Stimulated activated memory B cell treated with anti-CD40 and anti-IgM and Interleukin-4, amounts not matched to agents 10 μg/mL and 1 μg/mL and 100 μg/mL, for 72 hours (primary cell): ENCODE data around the gene MYMX.
"Not testable (repeated sequence)": the region's sequence is repeated elsewhere in the genome, so short reads cannot be mapped to it uniquely, and the experiment has no call there.

Experiments used
- ATAC-seq: fragments of 150-1000 bp; cut with Tn5 transposase; 2 replicates; pipeline ENCODE4 v1.10.0; 2021
- H3K27ac Mint-ChIP-seq: one replicate; pipeline ENCODE4 v1.8.0; 2022; ENCODE audit warnings: mild to moderate bottlenecking, mixed read lengths
- H3K27me3 Mint-ChIP-seq: one replicate; pipeline ENCODE4 v1.8.0; 2022; ENCODE audit warnings: mixed read lengths
- H3K36me3 Mint-ChIP-seq: one replicate; pipeline ENCODE4 v1.8.0; 2022; ENCODE audit warnings: mixed read lengths
- H3K4me1 Mint-ChIP-seq: one replicate; pipeline ENCODE4 v1.8.0; 2022; ENCODE audit warnings: mixed read lengths
- H3K4me3 Mint-ChIP-seq: one replicate; pipeline ENCODE4 v1.8.0; 2022; ENCODE audit warnings: mild to moderate bottlenecking, moderate library complexity, mixed read lengths
- H3K9me3 Mint-ChIP-seq: one replicate; pipeline ENCODE4 v1.8.0; 2022; ENCODE audit warnings: mixed read lengths

MYMX gene

DNA sequence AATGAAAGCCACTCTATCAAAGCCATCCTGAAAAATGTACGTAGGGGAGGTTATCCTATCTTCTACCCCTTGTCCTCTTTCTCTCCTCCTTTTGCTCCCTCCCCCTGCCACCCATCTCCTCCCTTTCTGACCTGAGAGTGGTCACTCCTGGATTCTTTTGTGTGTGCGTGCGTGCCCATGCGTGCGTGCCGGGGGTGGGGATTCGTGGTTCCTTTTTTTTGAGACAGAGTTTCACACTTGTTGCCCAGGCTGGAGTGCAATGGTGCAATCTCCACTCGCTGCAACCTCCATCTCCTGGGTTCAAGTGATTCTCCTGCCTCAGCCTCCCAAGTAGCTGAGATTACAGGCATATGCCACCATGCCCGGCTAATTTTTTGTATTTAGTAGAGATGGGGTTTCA lies 14.7 kb downstream of the MYMX start:
- not testable (repeated sequence) for H3K27me3 Mint-ChIP-seq, H3K9me3 Mint-ChIP-seq, H3K27ac Mint-ChIP-seq

GRCh38 chr6:44232676-44233566 lies 16.2 kb downstream of the MYMX start:
- Mint-ChIP-seq H3K27me3 (no peaks in the 10 kb centered on the region), H3K9me3 (no peaks in the 10 kb centered on the region), H3K4me1 (peaks cover 17% of the 10 kb centered on the region), H3K4me3 (no peak overlapping the region), H3K27ac (peak overlapping the region; percentile 34), H3K36me3 (peaks cover 25% of the 10 kb centered on the region)
- no peak for ATAC-seq

More for the DNA sequence above, 14.7 kb downstream of the MYMX start:
- H3K4me1 Mint-ChIP-seq, H3K4me3 Mint-ChIP-seq, ATAC-seq: not testable (repeated sequence)
- peaks cover 25% of the 10 kb centered on the region for H3K36me3 Mint-ChIP-seq

- Mint-ChIP-seq H3K9me3 (no peaks in the 10 kb centered on the region), H3K27me3 (no peaks in the 10 kb centered on the region), H3K27ac (peak overlapping the region; percentile 34), H3K4me3 (no peak overlapping the region), H3K4me1 (peaks cover 25% of the 10 kb centered on the region), H3K36me3 (peaks cover 25% of the 10 kb centered on the region)
- no peak for ATAC-seq
Observed at GRCh38 chr6:44233567-44234100, 16.9 kb downstream of the MYMX start.

- H3K9me3 Mint-ChIP-seq = no peaks in the 10 kb centered on the region
- H3K27me3 Mint-ChIP-seq = no peaks in the 10 kb centered on the region
- ATAC-seq = no peak
- H3K4me3 Mint-ChIP-seq = no peak overlapping the region
- H3K36me3 Mint-ChIP-seq = peaks cover 25% of the 10 kb centered on the region
- H3K4me1 Mint-ChIP-seq = peaks cover 26% of the 10 kb centered on the region
- no peak overlapping the region for H3K27ac Mint-ChIP-seq
Observed at GRCh38 chr6:44234101-44235025, 17.6 kb downstream of the MYMX start.

- no peak for ATAC-seq
- H3K9me3 Mint-ChIP-seq = no peaks in the 10 kb centered on the region
- H3K27me3 Mint-ChIP-seq = no peaks in the 10 kb centered on the region
- no peak overlapping the region for H3K27ac Mint-ChIP-seq
- peaks cover 26% of the 10 kb centered on the region for H3K4me1 Mint-ChIP-seq
- no peak overlapping the region for H3K4me3 Mint-ChIP-seq
- H3K36me3 Mint-ChIP-seq = peaks cover 25% of the 10 kb centered on the region
Observed at GRCh38 chr6:44235269-44235668, 18.5 kb downstream of the MYMX start.

DNA sequence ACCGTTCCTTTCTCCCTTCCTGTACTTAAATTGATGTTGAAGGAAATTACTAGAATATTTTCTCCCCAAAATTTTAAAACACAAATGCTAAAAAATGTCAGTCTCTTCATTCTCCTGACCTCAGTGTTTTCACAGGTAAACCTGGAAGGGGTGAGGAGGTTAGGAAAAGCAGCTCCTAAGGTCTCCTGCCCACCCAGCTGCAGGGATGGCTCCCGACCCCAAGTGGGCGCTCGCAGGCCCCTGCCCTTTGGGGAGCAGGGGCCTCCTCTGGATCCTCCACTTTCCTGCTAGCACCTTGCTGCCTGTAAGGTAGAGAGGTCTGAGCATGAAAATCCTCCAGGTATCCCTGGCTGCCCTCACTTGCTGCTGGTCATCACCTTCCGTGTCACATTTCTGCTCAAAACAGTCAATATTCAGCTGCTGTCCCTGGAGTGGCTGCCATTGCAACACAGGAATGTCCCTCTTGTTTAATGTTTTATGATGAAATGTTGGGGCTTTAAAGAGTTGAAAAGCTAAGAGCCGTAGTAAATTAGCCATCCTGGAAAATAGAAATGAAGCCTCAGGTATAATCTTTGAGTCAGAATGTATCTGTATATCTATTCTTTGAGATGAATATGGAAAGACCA lies 19.3 kb downstream of the MYMX start:
- no peaks in the 10 kb centered on the region for H3K27me3 Mint-ChIP-seq
- peaks cover 20% of the 10 kb centered on the region for H3K36me3 Mint-ChIP-seq
- no peak overlapping the region for H3K27ac Mint-ChIP-seq
- no peak for ATAC-seq
- peaks cover 26% of the 10 kb centered on the region for H3K4me1 Mint-ChIP-seq
- no peak overlapping the region for H3K4me3 Mint-ChIP-seq
- no peaks in the 10 kb centered on the region for H3K9me3 Mint-ChIP-seq

- Mint-ChIP-seq H3K27ac (peak overlapping the region; percentile 96), H3K4me1 (peaks cover 26% of the 10 kb centered on the region), H3K36me3 (peaks cover 9% of the 10 kb centered on the region), H3K9me3 (no peaks in the 10 kb centered on the region), H3K4me3 (peak overlapping the region; percentile 94), H3K27me3 (no peaks in the 10 kb centered on the region)
- ATAC-seq = peak; percentile 86
Observed at GRCh38 chr6:44237021-44237812, 20.5 kb downstream of the MYMX start.

- H3K27ac Mint-ChIP-seq = peak overlapping the region; percentile 96
- H3K4me3 Mint-ChIP-seq = peak overlapping the region; percentile 94
- H3K4me1 Mint-ChIP-seq = peaks cover 26% of the 10 kb centered on the region
- no peaks in the 10 kb centered on the region for H3K9me3 Mint-ChIP-seq
- peak; percentile 96 for ATAC-seq
- H3K27me3 Mint-ChIP-seq = no peaks in the 10 kb centered on the region
- peaks cover 3% of the 10 kb centered on the region for H3K36me3 Mint-ChIP-seq
Observed at GRCh38 chr6:44237813-44238433, 21.2 kb downstream of the MYMX start.

GRCh38 chr6:44238687-44239350 lies 22.1 kb downstream of the MYMX start:
- no peaks in the 10 kb centered on the region for H3K27me3 Mint-ChIP-seq
- H3K9me3 Mint-ChIP-seq = no peaks in the 10 kb centered on the region
- H3K4me1 Mint-ChIP-seq = peaks cover 21% of the 10 kb centered on the region

GRCh38 chr6:44243345-44243744 lies 26.6 kb downstream of the MYMX start:
- Mint-ChIP-seq H3K4me1 (peaks cover 18% of the 10 kb centered on the region), H3K27ac (no peak overlapping the region), H3K36me3 (peaks cover 16% of the 10 kb centered on the region), H3K27me3 (no peaks in the 10 kb centered on the region), H3K9me3 (no peaks in the 10 kb centered on the region), H3K4me3 (no peak overlapping the region)
- ATAC-seq = no peak

More at GRCh38 chr6:44238687-44239350, 22.1 kb downstream of the MYMX start:
- Mint-ChIP-seq H3K4me3 (peak overlapping the region; percentile 94), H3K27ac (peak overlapping the region; percentile 96), H3K36me3 (no peaks in the 10 kb centered on the region)
- no peak for ATAC-seq

DNA sequence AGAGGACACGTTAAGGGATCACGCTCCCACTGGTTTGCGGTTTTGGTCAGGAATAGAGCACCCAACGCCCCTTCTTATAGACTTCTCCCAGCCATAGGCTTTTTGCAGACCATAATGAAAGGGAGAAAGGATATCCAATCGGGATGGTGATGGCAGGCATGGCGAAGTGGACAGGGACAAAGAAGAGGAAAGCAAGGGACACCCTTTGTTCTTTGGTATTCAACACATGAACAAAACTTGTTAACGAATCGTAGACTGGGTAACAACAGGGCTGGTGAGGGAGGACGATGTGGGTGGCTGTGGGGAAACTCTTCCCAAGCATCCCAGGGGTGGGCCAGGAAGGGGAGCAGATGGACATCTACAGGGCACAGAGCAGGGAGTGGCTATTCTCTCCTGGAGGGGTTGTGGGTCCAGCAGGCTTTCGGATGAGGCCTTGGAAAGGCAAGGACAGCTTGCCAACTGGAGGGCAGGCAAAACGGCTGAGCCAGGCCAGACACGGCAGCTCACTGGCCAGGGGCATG lies 28.7 kb downstream of the MYMX start:
- Mint-ChIP-seq H3K9me3 (no peaks in the 10 kb centered on the region), H3K36me3 (peaks cover 37% of the 10 kb centered on the region), H3K27me3 (no peaks in the 10 kb centered on the region), H3K4me1 (peaks cover 34% of the 10 kb centered on the region), H3K27ac (peak overlapping the region; percentile 97), H3K4me3 (peak overlapping the region; percentile 96)
- no peak for ATAC-seq

DNA sequence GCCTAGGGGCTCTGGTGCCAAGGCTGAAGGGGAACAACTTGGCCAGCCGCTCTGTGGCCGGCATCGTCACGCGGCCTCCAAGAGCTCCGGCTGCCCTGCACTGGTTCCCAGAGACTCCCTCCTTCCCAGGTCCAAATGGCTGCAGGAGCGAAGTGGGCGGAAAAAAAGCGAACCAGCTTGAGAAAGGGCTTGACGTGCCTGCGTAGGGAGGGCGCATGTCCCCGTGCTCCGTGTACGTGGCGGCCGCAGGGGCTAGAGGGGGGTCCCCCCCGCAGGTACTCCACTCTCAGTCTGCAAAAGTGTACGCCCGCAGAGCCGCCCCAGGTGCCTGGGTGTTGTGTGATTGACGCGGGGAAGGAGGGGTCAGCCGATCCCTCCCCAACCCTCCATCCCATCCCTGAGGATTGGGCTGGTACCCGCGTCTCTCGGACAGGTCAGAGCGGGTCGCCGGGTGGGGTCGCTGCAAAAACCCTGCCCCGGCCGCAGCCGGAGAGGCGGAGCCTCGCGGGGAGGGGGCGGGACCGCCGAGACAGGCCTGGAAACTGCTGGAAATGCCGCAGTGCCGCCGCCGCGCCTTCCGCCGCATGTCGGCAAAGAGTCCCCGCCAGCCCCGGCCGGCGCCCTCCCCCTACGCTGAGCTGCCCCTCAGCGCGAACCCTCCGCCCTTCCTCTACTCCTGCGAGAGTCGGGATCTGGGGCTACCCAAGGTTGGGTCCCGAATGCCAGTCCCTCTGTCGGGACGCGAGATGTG lies 29.4 kb downstream of the MYMX start:
- Mint-ChIP-seq H3K4me3 (peak overlapping the region; percentile 96), H3K27ac (peak overlapping the region; percentile 97), H3K27me3 (no peaks in the 10 kb centered on the region), H3K36me3 (peaks cover 41% of the 10 kb centered on the region), H3K9me3 (no peaks in the 10 kb centered on the region), H3K4me1 (peaks cover 37% of the 10 kb centered on the region)
- ATAC-seq = peak; percentile 78
